Measurements from ENCODE around the gene RELN. TPM values are rescaled to one million over a fixed set of nuclear protein-coding genes. Genes with fewer than 3 reads are reported as not detected.

RELN gene
- total RNA-seq, 1 experiment from 2014 or later: 0.10 TPM

GRCh38 chr7:103574576-103574975 is 414.9 kb downstream of the RELN start:
- ChIA-PET CTCF (interaction anchor here (1.3 kb wide), 1 partner anchor 588 kb away, joined by 3 read pairs; no protein-coding TSS in a partner anchor), POLR2A (no interaction called here)
- Histone ChIP-seq H3K4me1 (ENCODE audit: control insufficient read depth, insufficient read depth, low read length) (no peaks in the 10 kb centered on the region), H3K9me3 (ENCODE audit: control insufficient read depth, insufficient read depth, low read depth, low read length) (no peaks in the 10 kb centered on the region), H3K36me3 (ENCODE audit: control insufficient read depth, insufficient read depth, low read length) (no peaks in the 10 kb centered on the region), H3K4me3 (ENCODE audit: low read depth in 2 of 2, low read length in 2 of 2) (no peak overlapping the region), H3K27ac (ENCODE audit: low read length) (no peak overlapping the region), H3K27me3 (ENCODE audit: control insufficient read depth, insufficient read depth, low read length) (0 out of 2 replicates have a peak, but pooled peaks cover 6% of the 10 kb centered on the region)
- in situ Hi-C loops (cut with HindIII; ENCODE audit: low pct_unique_long_range_greater_than_20kb, low sequenced_read_pairs): no loop called here
- TF ChIP-seq TCF7L2 (IDR thresholded peaks at IDR 0.05; ENCODE audit: low read depth, low read length): no peak
- TF ChIP-seq, protein P1, sequence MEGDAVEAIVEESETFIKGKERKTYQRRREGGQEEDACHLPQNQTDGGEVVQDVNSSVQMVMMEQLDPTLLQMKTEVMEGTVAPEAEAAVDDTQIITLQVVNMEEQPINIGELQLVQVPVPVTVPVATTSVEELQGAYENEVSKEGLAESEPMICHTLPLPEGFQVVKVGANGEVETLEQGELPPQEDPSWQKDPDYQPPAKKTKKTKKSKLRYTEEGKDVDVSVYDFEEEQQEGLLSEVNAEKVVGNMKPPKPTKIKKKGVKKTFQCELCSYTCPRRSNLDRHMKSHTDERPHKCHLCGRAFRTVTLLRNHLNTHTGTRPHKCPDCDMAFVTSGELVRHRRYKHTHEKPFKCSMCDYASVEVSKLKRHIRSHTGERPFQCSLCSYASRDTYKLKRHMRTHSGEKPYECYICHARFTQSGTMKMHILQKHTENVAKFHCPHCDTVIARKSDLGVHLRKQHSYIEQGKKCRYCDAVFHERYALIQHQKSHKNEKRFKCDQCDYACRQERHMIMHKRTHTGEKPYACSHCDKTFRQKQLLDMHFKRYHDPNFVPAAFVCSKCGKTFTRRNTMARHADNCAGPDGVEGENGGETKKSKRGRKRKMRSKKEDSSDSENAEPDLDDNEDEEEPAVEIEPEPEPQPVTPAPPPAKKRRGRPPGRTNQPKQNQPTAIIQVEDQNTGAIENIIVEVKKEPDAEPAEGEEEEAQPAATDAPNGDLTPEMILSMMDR (IDR thresholded peaks at IDR 0.05): no peak
- TF ChIP-seq REST (IDR thresholded peaks at IDR 0.05; ENCODE audit: insufficient read depth in 1 of 2, low read depth in 2 of 2, low read length in 1 of 2): no peak
- no peak for TF ChIP-seq SIN3A (IDR thresholded peaks at IDR 0.05; ENCODE audit: borderline replicate concordance, insufficient read depth, low read depth, low read length)
- TF ChIP-seq POLR2AphosphoS5 (IDR thresholded peaks at IDR 0.05; ENCODE audit: low read depth, low read length): no peak
- intact Hi-C loops (cut with micrococcal nuclease; ENCODE audit: unreplicated experiment): loop anchor here (10.0 kb wide), 1 partner anchor 1340 kb away; no protein-coding TSS in a partner anchor
- BruUV-seq (replicated peaks): no TSS peak
- ATAC-seq: no peak
- no peak for DNase-seq (ENCODE audit: low read depth, low spot score)

GRCh38 chr7:103573479-103574058 is 415.9 kb downstream of the RELN start:
- Histone ChIP-seq H3K36me3 (ENCODE audit: control insufficient read depth, insufficient read depth, low read length) (no peaks in the 10 kb centered on the region), H3K4me3 (ENCODE audit: low read depth in 2 of 2, low read length in 2 of 2) (no peak overlapping the region), H3K27ac (ENCODE audit: low read length) (no peak overlapping the region), H3K27me3 (ENCODE audit: control insufficient read depth, insufficient read depth, low read length) (0 out of 2 replicates have a peak, but pooled peaks cover 6% of the 10 kb centered on the region), H3K4me1 (ENCODE audit: control insufficient read depth, insufficient read depth, low read length) (no peaks in the 10 kb centered on the region), H3K9me3 (ENCODE audit: control insufficient read depth, insufficient read depth, low read depth, low read length) (no peaks in the 10 kb centered on the region)
- TF ChIP-seq, protein P1 (IDR thresholded peaks at IDR 0.05): peak; percentile 62; the same call in 1 of the 2 replicates
- TF ChIP-seq REST (IDR thresholded peaks at IDR 0.05; ENCODE audit: insufficient read depth in 1 of 2, low read depth in 2 of 2, low read length in 1 of 2): no peak
- no peak for TF ChIP-seq TCF7L2 (IDR thresholded peaks at IDR 0.05; ENCODE audit: low read depth, low read length)
- ChIA-PET POLR2A (interaction anchor here (0.6 kb wide), 1 partner anchor 183 kb away, joined by 6 read pairs; no protein-coding TSS in a partner anchor), CTCF (interaction anchor here (0.8 kb wide), 1 partner anchor 413 kb away, joined by 3 read pairs; no protein-coding TSS in a partner anchor)
- ATAC-seq (no peak), DNase-seq (ENCODE audit: low read depth, low spot score) (peak; percentile 22)
- intact Hi-C loops (cut with micrococcal nuclease; ENCODE audit: unreplicated experiment): loop anchor here (2.0 to 10.0 kb wide), 2 partner anchors 587 to 1341 kb away; no protein-coding TSS in a partner anchor
- BruUV-seq (replicated peaks): no TSS peak
- in situ Hi-C loops (cut with HindIII; ENCODE audit: low pct_unique_long_range_greater_than_20kb, low sequenced_read_pairs): no loop called here

Measured in Panc1 (cell line).